GM12872 (cell line): ENCODE results near the gene CISH.

ENCODE experiments used
- CTCF ChIP-seq: IDR thresholded peaks from 3 replicates; pipeline ENCODE4 v1.5.1; 2011; ENCODE audit warnings: low read depth, mild to moderate bottlenecking, low read length, moderate library complexity; ENCODE audit not compliant: insufficient read depth

CISH gene

GRCh38 chr3:50599716-50600118, 11.9 kb downstream of the CISH start:
- no peak for TF ChIP-seq CTCF

GRCh38 chr3:50599115-50599715, 12.4 kb downstream of the CISH start:
- TF ChIP-seq CTCF: no peak

- TF ChIP-seq CTCF: no peak
These were observed 17.3 kb downstream of the CISH start for GRCh38 chr3:50594253-50594785.

GRCh38 chr3:50592568-50592967, 19.0 kb downstream of the CISH start:
- TF ChIP-seq CTCF: no peak

- TF ChIP-seq CTCF: no peak
These were observed 20.3 kb downstream of the CISH start for GRCh38 chr3:50591196-50591741.

- no peak for TF ChIP-seq CTCF
These were observed 22.7 kb downstream of the CISH start for GRCh38 chr3:50588759-50589433.

GRCh38 chr3:50587806-50588758, 23.5 kb downstream of the CISH start:
- TF ChIP-seq CTCF: no peak
